BLaER1 treated with 17β-estradiol and CSF1 and Interleukin-3, amounts not matched to agents 10 nM and 100 nM (cell line): ENCODE results near the gene PMF1.
A peak's percentile ranks its signal among the peaks of the same experiment; 100 is the strongest.

Source experiments
- H3K27ac ChIP-seq, 11 experiments: shearing (Covaris generic); formaldehyde crosslinking; 2 replicates each; pipeline ENCODE4 v1.8.1; 2022
- H3K27me3 ChIP-seq, 11 experiments: shearing (Covaris generic); formaldehyde crosslinking; 2 replicates each; pipeline ENCODE4 v1.8.1; 2022
- H3K36me3 ChIP-seq, 11 experiments: shearing (Covaris generic); formaldehyde crosslinking; 2 replicates each; pipeline ENCODE4 v1.8.1; 2022
- H3K4me1 ChIP-seq, 10 experiments: shearing (Covaris generic); formaldehyde crosslinking; 2 replicates each; pipeline ENCODE4 v1.8.1; 2022
- H3K4me2 ChIP-seq, 11 experiments: shearing (Covaris generic); formaldehyde crosslinking; 2 replicates each; pipeline ENCODE4 v1.8.1; 2022
- H3K4me3 ChIP-seq, 10 experiments: shearing (Covaris generic); formaldehyde crosslinking; 2 replicates each; pipeline ENCODE4 v1.8.1; 2022
- H3K9ac ChIP-seq, 11 experiments: shearing (Covaris generic); formaldehyde crosslinking; 2 replicates each; pipeline ENCODE4 v1.8.1; 2022
- H3K9me3 ChIP-seq, 11 experiments: shearing (Covaris generic); formaldehyde crosslinking; replicated peaks in 1 of 11; 2 replicates each; pipeline ENCODE4 v1.8.1; 2022
- H4K20me1 ChIP-seq, 11 experiments: shearing (Covaris generic); formaldehyde crosslinking; 2 replicates each; pipeline ENCODE4 v1.8.1; 2022
- Cebpa-rat ChIP-seq, 11 experiments: shearing (Covaris generic); IDR thresholded peaks; 2 replicates each; pipeline ENCODE4 v1.8.1; 2022

The PMF1 gene

DNA sequence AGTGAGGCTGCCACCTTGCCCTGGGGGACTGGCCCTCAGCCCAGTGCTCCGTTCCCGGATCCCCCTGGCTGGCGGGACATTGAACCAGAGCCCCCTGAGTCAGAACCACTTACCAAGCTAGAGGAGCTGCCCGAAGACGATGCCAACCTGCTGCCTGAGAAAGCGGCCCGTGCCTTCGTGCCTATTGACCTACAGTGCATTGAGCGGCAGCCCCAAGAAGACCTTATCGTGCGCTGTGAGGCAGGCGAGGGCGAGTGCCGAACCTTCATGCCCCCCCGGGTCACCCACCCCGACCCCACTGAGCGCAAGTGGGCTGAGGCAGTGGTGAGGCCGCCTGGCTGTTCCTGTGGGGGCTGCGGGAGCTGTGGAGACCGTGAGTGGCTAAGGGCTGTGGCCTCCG lies 72.6 kb downstream of the PMF1 start:
- Histone ChIP-seq H3K9me3 (no peaks in the 10 kb centered on the region), H3K36me3 (peaks cover 14 to 50% (median 20%) of the 10 kb centered on the region in 11 experiments), H3K4me2 (peak overlapping the region in 10 of 11 experiments; percentile 89 to 98 (median 92); a peak in 14 of 22 replicates), H3K4me1 (peaks cover 27 to 50% (median 41%) of the 10 kb centered on the region in 10 experiments), H3K27ac (peak overlapping the region in 10 of 11 experiments; percentile 9 to 98 (median 68); a peak in 18 of 22 replicates), H4K20me1 (peaks cover 11 to 17% (median 14%) of the 10 kb centered on the region in 11 experiments; a peak in 21 of 22 replicates), H3K4me3 (no peak overlapping the region; a peak in 1 of 20 replicates), H3K9ac (peak overlapping the region in 10 of 11 experiments; percentile 13 to 97 (median 46); a peak in 11 of 22 replicates), H3K27me3 (no peaks in the 10 kb centered on the region)
- TF ChIP-seq Cebpa-rat (IDR thresholded peaks at IDR 0.05), result no peak

DNA sequence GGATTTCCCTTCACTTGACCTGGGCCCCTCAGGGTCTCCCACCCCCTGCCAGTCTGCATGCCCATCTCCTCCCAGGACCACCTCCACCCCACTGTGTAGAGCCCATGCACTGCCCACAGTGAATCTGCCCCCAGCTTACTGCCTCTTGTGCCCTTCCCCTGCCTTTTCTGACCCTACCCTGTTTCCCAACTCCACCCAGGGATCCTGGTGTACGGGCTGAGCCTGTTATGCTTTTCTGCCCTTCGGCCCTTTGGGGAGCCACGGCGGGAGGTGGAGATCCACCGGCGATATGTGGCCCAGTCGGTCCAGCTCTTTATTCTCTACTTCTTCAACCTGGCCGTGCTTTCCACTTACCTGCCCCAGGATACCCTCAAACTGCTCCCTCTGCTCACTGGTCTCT lies 73.3 kb downstream of the PMF1 start:
- no peak for TF ChIP-seq Cebpa-rat (IDR thresholded peaks at IDR 0.05)
- H3K27ac ChIP-seq, result peak overlapping the region in 7 of 11 experiments; percentile 62 to 98 (median 91); a peak in 7 of 22 replicates
- H3K36me3 ChIP-seq, result peaks cover 10 to 47% (median 18%) of the 10 kb centered on the region in 11 experiments; a peak in 19 of 22 replicates
- peaks cover 21 to 44% (median 35%) of the 10 kb centered on the region in 10 experiments for H3K4me1 ChIP-seq
- no peaks in the 10 kb centered on the region for H3K27me3 ChIP-seq
- H3K4me2 ChIP-seq, result peak overlapping the region in 3 of 11 experiments; percentile 90 to 95 (median 91); a peak in 2 of 22 replicates
- H3K9ac ChIP-seq, result peak overlapping the region in 3 of 11 experiments; percentile 18 to 97 (median 53); a peak in 5 of 22 replicates
- peaks cover 5 to 11% (median 8%) of the 10 kb centered on the region in 11 experiments; a peak in 21 of 22 replicates for H4K20me1 ChIP-seq
- H3K4me3 ChIP-seq, result no peak overlapping the region
- no peaks in the 10 kb centered on the region for H3K9me3 ChIP-seq
